Measurements from ENCODE around the gene SAMD14. TPM values are rescaled to one million over a fixed set of nuclear protein-coding genes. Genes with fewer than 3 reads are reported as not detected.

Gene SAMD14
- total RNA-seq, 1 experiment from 2014 or later = 5.9 TPM

DNA sequence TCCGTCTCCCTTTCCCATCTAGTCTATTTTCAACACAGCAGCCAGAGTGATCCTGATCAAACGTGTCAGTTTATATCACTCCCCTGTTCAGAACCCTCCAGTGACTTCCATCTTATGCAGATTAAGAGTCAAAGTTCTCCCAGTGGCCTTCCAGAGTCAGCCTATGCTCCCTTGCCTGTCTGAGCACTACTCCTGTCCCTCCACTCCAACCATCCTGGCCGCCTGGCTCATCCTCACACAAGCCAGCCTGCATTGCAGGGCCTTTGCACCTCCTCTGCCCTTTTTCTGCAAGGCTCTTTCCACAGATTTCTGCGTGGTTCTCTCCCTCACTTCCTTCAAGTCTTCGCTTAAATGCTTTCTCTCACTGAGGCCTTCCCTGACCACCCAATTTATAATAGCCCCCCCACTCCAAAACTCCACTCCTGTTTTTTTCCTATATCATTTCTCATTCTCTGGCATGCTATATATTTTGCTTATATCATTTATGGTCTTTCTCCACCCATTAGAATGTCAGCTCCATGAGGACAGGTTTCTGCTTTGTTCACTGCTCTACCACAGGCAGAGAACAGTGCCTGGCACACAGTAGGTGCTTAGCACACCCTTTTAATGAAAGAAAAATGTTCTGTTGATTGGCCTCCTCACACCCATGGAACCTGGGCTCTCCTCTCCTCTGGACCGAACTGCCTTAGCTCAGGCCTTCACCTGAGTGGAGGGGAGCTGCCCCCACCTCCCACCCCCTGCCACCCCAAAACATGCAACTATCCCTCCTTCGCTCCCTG is 9.3 kb downstream of the SAMD14 start (continued):
- TF ChIP-seq, protein P1, sequence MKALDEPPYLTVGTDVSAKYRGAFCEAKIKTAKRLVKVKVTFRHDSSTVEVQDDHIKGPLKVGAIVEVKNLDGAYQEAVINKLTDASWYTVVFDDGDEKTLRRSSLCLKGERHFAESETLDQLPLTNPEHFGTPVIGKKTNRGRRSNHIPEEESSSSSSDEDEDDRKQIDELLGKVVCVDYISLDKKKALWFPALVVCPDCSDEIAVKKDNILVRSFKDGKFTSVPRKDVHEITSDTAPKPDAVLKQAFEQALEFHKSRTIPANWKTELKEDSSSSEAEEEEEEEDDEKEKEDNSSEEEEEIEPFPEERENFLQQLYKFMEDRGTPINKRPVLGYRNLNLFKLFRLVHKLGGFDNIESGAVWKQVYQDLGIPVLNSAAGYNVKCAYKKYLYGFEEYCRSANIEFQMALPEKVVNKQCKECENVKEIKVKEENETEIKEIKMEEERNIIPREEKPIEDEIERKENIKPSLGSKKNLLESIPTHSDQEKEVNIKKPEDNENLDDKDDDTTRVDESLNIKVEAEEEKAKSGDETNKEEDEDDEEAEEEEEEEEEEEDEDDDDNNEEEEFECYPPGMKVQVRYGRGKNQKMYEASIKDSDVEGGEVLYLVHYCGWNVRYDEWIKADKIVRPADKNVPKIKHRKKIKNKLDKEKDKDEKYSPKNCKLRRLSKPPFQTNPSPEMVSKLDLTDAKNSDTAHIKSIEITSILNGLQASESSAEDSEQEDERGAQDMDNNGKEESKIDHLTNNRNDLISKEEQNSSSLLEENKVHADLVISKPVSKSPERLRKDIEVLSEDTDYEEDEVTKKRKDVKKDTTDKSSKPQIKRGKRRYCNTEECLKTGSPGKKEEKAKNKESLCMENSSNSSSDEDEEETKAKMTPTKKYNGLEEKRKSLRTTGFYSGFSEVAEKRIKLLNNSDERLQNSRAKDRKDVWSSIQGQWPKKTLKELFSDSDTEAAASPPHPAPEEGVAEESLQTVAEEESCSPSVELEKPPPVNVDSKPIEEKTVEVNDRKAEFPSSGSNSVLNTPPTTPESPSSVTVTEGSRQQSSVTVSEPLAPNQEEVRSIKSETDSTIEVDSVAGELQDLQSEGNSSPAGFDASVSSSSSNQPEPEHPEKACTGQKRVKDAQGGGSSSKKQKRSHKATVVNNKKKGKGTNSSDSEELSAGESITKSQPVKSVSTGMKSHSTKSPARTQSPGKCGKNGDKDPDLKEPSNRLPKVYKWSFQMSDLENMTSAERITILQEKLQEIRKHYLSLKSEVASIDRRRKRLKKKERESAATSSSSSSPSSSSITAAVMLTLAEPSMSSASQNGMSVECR (CRISPR knock-in tag; IDR thresholded peaks at IDR 0.05; ENCODE audit: borderline replicate concordance) = no peak
- no peak for TF ChIP-seq ERG (CRISPR knock-in tag; IDR thresholded peaks at IDR 0.05)
- no peak for TF ChIP-seq NFYB (CRISPR knock-in tag; conservative IDR thresholded peaks at IDR 0.05; ENCODE audit: low read depth)
- TF ChIP-seq, protein P2, sequence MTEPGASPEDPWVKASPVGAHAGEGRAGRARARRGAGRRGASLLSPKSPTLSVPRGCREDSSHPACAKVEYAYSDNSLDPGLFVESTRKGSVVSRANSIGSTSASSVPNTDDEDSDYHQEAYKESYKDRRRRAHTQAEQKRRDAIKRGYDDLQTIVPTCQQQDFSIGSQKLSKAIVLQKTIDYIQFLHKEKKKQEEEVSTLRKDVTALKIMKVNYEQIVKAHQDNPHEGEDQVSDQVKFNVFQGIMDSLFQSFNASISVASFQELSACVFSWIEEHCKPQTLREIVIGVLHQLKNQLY (CRISPR knock-in tag; IDR thresholded peaks at IDR 0.05) = no peak
- TF ChIP-seq KAT7 (CRISPR knock-in tag; IDR thresholded peaks at IDR 0.05; ENCODE audit: borderline replicate concordance) = no peak
- TF ChIP-seq NR3C1 (CRISPR knock-in tag; conservative IDR thresholded peaks at IDR 0.05; ENCODE audit: low read depth) = no peak
- TF ChIP-seq AFF4 (CRISPR knock-in tag; IDR thresholded peaks at IDR 0.05; ENCODE audit: borderline replicate concordance) = no peak
- no peak for TF ChIP-seq OVOL2 (CRISPR knock-in tag; IDR thresholded peaks at IDR 0.05; ENCODE audit: borderline replicate concordance)
- TF ChIP-seq, protein P3, sequence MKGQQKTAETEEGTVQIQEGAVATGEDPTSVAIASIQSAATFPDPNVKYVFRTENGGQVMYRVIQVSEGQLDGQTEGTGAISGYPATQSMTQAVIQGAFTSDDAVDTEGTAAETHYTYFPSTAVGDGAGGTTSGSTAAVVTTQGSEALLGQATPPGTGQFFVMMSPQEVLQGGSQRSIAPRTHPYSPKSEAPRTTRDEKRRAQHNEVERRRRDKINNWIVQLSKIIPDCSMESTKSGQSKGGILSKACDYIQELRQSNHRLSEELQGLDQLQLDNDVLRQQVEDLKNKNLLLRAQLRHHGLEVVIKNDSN (CRISPR knock-in tag; IDR thresholded peaks at IDR 0.05) = no peak
- TF ChIP-seq TEAD4 (CRISPR knock-in tag; IDR thresholded peaks at IDR 0.05) = no peak
- TF ChIP-seq, protein P4, sequence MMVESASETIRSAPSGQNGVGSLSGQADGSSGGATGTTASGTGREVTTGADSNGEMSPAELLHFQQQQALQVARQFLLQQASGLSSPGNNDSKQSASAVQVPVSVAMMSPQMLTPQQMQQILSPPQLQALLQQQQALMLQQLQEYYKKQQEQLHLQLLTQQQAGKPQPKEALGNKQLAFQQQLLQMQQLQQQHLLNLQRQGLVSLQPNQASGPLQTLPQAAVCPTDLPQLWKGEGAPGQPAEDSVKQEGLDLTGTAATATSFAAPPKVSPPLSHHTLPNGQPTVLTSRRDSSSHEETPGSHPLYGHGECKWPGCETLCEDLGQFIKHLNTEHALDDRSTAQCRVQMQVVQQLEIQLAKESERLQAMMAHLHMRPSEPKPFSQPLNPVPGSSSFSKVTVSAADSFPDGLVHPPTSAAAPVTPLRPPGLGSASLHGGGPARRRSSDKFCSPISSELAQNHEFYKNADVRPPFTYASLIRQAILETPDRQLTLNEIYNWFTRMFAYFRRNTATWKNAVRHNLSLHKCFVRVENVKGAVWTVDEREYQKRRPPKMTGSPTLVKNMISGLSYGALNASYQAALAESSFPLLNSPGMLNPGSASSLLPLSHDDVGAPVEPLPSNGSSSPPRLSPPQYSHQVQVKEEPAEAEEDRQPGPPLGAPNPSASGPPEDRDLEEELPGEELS (CRISPR knock-in tag; IDR thresholded peaks at IDR 0.05) = no peak
- TF ChIP-seq, protein P5, sequence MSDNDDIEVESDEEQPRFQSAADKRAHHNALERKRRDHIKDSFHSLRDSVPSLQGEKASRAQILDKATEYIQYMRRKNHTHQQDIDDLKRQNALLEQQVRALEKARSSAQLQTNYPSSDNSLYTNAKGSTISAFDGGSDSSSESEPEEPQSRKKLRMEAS (CRISPR knock-in tag; IDR thresholded peaks at IDR 0.05) = no peak
- no peak for TF ChIP-seq SMAD4 (CRISPR knock-in tag; IDR thresholded peaks at IDR 0.05)

Measured in WTC11 (cell line).